Measurements from ENCODE around the gene ABR.

The ABR gene

GRCh38 chr17:1042486-1042885 lies 137.3 kb downstream of the ABR start:
- TF ChIP-seq, protein P1, sequence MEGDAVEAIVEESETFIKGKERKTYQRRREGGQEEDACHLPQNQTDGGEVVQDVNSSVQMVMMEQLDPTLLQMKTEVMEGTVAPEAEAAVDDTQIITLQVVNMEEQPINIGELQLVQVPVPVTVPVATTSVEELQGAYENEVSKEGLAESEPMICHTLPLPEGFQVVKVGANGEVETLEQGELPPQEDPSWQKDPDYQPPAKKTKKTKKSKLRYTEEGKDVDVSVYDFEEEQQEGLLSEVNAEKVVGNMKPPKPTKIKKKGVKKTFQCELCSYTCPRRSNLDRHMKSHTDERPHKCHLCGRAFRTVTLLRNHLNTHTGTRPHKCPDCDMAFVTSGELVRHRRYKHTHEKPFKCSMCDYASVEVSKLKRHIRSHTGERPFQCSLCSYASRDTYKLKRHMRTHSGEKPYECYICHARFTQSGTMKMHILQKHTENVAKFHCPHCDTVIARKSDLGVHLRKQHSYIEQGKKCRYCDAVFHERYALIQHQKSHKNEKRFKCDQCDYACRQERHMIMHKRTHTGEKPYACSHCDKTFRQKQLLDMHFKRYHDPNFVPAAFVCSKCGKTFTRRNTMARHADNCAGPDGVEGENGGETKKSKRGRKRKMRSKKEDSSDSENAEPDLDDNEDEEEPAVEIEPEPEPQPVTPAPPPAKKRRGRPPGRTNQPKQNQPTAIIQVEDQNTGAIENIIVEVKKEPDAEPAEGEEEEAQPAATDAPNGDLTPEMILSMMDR (IDR thresholded peaks at IDR 0.05): no peak
- H3K36me3 ChIP-seq (ENCODE audit: control insufficient read depth, insufficient read depth, low read length): no peaks in the 10 kb centered on the region
- H3K4me2 ChIP-seq (ENCODE audit: low read length): no peak overlapping the region
- no peaks in the 10 kb centered on the region for H3K9me3 ChIP-seq (ENCODE audit: control insufficient read depth, low read length)
- peaks cover 22% of the 10 kb centered on the region for H3K79me2 ChIP-seq
- no peak overlapping the region for H2AFZ ChIP-seq
- H3K4me1 ChIP-seq: no peaks in the 10 kb centered on the region
- no peak overlapping the region for H3K9ac ChIP-seq
- H3K4me3 ChIP-seq (ENCODE audit: low read depth, low read length): no peak overlapping the region
- H3K27me3 ChIP-seq (ENCODE audit: control insufficient read depth, insufficient read depth, low read length): no peaks in the 10 kb centered on the region
- no peak overlapping the region for H3K27ac ChIP-seq

GRCh38 chr17:1041746-1042145 lies 138.0 kb downstream of the ABR start:
- TF ChIP-seq, protein P1 (IDR thresholded peaks at IDR 0.05): no peak
- Histone ChIP-seq H3K4me3 (ENCODE audit: low read depth, low read length) (no peak overlapping the region), H3K4me1 (no peaks in the 10 kb centered on the region), H3K4me2 (ENCODE audit: low read length) (no peak overlapping the region), H3K79me2 (peaks cover 22% of the 10 kb centered on the region), H3K27ac (no peak overlapping the region), H3K9me3 (ENCODE audit: control insufficient read depth, low read length) (no peaks in the 10 kb centered on the region), H3K27me3 (ENCODE audit: control insufficient read depth, insufficient read depth, low read length) (no peaks in the 10 kb centered on the region), H3K36me3 (ENCODE audit: control insufficient read depth, insufficient read depth, low read length) (no peaks in the 10 kb centered on the region), H2AFZ (no peak overlapping the region), H3K9ac (no peak overlapping the region)

- no peak overlapping the region for H3K9ac ChIP-seq
- TF ChIP-seq, protein P1 (IDR thresholded peaks at IDR 0.05): no peak
- H3K27ac ChIP-seq: peak overlapping the region; percentile 33
- no peak overlapping the region for H2AFZ ChIP-seq
- H3K27me3 ChIP-seq (ENCODE audit: control insufficient read depth, insufficient read depth, low read length): no peaks in the 10 kb centered on the region
- no peak overlapping the region for H3K4me3 ChIP-seq (ENCODE audit: low read depth, low read length)
- no peaks in the 10 kb centered on the region for H3K9me3 ChIP-seq (ENCODE audit: control insufficient read depth, low read length)
- no peaks in the 10 kb centered on the region for H3K36me3 ChIP-seq (ENCODE audit: control insufficient read depth, insufficient read depth, low read length)
- H3K79me2 ChIP-seq: peaks cover 20% of the 10 kb centered on the region
- H3K4me1 ChIP-seq: no peaks in the 10 kb centered on the region
- no peak overlapping the region for H3K4me2 ChIP-seq (ENCODE audit: low read length)
Measured at GRCh38 chr17:1040216-1040600, 139.6 kb downstream of the ABR start.

- peak overlapping the region; percentile 33 for H3K27ac ChIP-seq
- H3K9me3 ChIP-seq (ENCODE audit: control insufficient read depth, low read length): no peaks in the 10 kb centered on the region
- no peaks in the 10 kb centered on the region for H3K36me3 ChIP-seq (ENCODE audit: control insufficient read depth, insufficient read depth, low read length)
- no peaks in the 10 kb centered on the region for H3K27me3 ChIP-seq (ENCODE audit: control insufficient read depth, insufficient read depth, low read length)
- peak overlapping the region; percentile 6 for H3K4me2 ChIP-seq (ENCODE audit: low read length)
- peaks cover 20% of the 10 kb centered on the region for H3K79me2 ChIP-seq
- TF ChIP-seq, protein P1 (IDR thresholded peaks at IDR 0.05): no peak
- no peak overlapping the region for H2AFZ ChIP-seq
- H3K4me3 ChIP-seq (ENCODE audit: low read depth, low read length): no peak overlapping the region
- peaks cover 3% of the 10 kb centered on the region for H3K4me1 ChIP-seq
- H3K9ac ChIP-seq: no peak overlapping the region
Measured at GRCh38 chr17:1039511-1040215, 140.1 kb downstream of the ABR start.

DNA sequence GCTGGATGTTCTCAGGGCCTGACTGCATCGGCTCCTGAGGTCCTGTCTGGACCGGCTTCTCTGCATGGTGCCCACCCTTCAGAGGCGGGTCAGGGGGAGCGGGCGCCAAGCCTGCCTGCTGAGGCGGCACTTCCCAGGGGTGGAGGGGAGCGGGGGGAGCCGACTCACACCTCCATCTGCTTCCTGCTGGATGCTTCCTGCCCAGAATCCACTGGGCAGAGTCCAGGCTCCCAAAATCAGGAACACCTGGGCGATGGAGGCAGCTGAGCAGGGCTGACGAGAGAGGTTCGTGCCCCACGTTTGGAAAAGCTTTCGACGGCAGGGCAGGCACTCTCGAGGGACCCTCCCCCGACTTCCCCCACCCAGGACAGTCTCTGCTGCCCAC lies 140.7 kb downstream of the ABR start:
- Histone ChIP-seq H3K27ac (no peak overlapping the region), H3K4me1 (peaks cover 4% of the 10 kb centered on the region), H2AFZ (no peak overlapping the region), H3K36me3 (ENCODE audit: control insufficient read depth, insufficient read depth, low read length) (no peaks in the 10 kb centered on the region), H3K27me3 (ENCODE audit: control insufficient read depth, insufficient read depth, low read length) (no peaks in the 10 kb centered on the region), H3K9me3 (ENCODE audit: control insufficient read depth, low read length) (no peaks in the 10 kb centered on the region), H3K79me2 (peaks cover 20% of the 10 kb centered on the region), H3K4me2 (ENCODE audit: low read length) (peak overlapping the region; percentile 6), H3K9ac (no peak overlapping the region), H3K4me3 (ENCODE audit: low read depth, low read length) (no peak overlapping the region)
- TF ChIP-seq, protein P1 (IDR thresholded peaks at IDR 0.05): no peak

Measured in parathyroid adenoma (tissue), 2 donors.